RPMI7951 (cell line): ENCODE data around the gene TFB1M. TPM values are rescaled to one million over a fixed set of nuclear protein-coding genes. Genes with fewer than 3 reads are reported as not detected.

Experiments used
- DNase-seq: peaks from one replicate; pipeline ENCODE4 v3.0.0-alpha.2; 2012; ENCODE audit warnings: low read depth
- total RNA-seq: library from RNA; depleted of rRNA; stranded (reverse); fragments of >200 nt; shearing (Covaris generic); gene quantifications from 2 replicates; pipeline ENCODE4 v1.2.3, GENCODE V29; 2014

Gene TFB1M
- total RNA-seq, 1 experiment from 2014 or later = 22.3 TPM

DNA sequence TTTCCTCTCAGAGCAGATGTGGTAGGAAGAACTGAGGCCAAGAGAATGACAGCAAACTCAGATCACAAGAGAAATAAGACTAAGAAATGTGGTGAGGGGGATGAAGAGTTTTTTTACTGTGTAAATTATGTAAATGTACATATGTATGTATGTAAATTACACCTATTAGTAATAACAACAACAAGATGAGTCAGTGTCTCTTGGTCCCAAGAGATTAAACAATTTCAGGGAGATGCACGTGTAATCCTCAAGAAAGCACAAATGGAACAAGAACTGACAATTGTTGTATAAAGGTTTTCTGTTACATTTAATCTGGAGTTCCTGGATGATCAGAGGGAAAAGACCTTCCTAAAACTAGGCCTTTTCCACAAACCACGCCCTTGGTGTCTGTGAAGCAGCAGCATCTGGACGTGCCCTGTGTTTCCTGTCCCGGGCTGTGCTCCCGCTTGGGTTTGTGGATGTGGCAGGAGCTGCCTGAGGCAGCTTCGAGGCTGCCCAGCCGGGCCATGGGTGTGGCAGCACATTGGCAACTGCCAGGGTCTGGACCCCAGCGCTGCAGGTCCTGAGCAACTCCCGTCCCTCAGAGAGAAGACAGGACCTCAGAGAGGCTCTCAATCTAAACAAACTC is 49.5 kb downstream of the TFB1M start:
- DNase-seq = peak; percentile 88

DNA sequence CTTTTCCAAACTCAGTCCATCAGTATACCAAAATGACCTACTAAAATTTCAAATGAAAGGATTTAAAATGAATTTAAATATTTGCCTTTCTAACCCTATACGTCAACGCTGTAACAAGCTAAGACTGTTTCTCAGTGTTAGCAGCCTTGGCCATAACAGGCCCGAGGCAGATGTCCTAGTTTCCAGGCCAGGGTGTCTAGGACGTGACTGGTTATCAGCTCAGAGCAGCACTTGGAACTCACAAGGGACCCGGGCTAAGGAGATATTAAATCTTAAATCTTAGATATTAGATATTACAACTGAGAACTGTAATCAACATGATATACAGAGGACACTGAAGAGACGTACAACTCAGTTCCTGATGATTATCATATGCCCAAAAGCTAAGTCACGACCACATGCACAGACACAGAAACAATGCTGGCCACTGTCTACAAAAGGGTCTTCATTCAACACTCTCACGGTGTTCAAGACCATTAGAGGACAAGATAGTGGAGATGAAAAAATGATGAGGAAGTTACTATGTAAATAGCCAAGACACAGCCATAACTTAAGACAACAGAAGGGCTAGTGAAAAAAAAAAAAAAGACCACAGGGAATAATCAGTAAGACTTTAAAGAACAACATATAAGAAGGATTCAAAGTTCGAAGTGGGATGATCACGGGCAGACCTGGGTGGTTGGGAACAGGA is 50.8 kb downstream of the TFB1M start, which contains the start of gene CLDN20:
Gene CLDN20, plus strand, starts transcription at position 641 of the 691 bp plus-strand sequence. CDS start 11,707 bp downstream, outside the sequence.
- DNase-seq = no peak

DNA sequence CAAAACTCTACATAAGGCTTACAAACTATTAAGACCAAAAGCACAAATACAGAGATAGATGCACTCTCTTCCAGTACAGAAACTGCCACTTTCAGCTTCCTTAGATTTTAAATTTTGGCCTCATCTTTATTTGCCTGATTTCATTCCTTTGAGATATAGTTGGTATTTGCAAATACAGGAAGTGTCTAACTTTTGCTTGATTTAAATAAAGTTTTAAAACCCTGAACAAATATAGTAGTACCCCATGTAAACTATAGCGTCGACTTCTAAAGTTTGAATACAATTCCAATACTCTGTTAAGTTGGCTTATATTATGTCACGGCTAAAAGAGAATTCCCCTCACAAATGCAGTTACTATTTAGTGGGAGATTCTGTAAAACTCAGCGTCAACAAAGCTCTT is 51.6 kb downstream of the TFB1M start:
- DNase-seq = no peak

DNA sequence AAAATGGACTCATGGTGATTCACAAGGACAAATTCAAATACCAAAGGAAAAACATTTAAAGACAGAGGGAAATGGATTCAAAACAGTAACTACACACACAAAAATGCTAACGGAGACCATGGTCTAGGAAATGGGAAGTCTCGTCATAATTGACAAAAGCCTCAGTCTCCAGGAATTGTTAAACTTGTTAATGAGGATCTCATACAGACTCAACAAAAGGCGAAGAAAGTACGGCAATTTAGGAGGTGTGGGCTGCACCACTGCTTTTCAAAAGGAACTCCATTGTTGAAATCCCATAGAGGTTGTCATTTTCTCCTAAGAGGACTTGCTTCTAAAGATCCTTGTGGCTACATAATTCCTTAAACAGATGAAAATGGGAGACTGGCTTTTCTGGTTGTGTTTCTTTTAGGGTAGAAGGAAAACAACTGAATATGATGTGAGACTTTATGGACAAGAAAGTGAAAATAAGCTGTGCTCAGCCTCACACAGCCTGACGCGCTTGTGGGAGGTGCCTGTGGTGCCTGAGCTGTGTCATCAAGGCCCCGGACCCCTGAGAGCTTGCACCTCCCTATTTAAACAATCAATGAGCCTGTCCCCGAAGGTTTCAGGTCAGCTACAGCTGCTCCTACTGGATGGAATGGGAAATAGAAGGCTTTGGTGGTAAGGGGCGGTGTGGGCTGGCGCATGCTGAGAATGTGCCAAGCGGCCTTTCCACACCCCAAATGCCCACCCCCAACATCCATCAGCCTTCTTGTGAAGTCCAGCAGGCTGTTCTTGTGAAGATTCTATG is 53.0 kb downstream of the TFB1M start:
- no peak for DNase-seq

DNA sequence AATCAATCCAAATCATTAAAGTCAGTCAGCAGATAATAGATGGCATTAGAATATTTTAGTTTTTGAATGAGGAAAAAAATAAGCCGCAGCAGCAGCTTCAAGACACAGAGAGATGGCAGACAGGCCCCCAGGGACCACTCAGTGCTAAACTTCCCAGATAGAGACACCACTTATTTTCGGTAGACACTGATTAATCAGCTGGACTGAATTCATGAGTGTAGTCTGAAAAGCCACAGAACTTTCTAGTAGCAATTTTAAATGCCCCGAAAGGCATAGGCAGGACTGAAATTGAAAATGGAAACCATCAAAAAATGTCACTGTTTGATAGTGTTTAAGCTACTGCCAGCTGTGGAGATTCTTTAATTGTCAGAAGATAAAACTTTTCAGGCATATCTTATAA is 53.6 kb downstream of the TFB1M start:
- no peak for DNase-seq

DNA sequence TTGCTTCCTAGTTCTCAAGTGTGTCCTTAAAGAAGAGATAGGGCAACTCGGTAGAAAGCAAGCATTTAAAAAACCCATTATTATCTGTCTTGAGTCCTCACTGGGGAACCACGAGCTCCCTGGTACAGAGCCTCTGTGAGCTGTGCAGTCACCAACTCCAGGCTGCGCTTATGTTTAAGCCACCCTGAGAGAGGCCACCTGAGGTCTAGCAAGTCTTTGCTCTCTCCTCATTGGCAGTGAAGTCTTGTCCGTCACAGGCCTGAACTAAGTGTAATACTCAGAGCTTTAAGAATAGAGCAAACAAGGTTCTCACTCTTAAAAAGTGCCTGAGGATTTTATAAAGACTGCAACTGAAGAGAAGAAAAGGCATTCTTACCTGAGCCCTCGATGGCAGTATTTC is 54.4 kb downstream of the TFB1M start:
- DNase-seq = no peak

DNA sequence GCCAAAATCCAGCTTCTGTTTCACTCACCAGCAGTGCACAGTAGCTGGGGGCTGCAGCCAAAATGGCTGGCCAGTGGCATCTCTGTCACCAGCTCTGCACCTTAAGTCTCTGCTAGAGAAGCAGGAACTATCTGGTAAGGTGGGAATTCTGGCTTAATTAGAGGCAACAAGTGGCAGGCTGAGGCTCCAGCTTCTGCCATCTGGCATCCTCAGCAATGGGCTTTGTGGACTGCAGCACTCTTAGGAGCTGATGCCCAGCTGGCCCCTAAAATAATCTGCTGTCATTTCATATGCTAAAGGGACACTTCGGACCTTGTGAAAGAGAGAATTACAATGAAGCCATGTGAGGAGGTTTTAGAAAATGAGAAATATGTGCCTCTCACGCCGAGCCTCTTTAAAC is 55.1 kb downstream of the TFB1M start:
- DNase-seq = no peak

DNA sequence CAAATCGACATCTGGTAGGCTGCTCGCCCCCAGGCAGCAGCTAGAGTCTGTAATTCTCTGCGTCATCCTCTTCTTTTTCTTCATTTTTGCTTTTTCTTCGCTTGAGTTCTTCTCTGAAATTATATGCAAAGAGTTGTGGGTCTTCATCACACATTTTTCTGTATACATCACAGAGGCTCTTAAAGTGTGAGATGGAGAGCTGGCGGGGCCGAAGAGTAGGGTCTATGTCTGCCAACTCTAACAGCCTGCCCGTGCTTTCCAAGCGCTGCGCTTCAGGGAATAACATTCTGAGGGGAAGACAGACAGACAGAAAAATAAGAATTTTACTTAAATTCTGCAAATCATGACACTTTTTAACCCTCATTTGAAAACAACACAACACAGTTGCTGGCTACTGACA is 56.5 kb downstream of the TFB1M start:
- no peak for DNase-seq

DNA sequence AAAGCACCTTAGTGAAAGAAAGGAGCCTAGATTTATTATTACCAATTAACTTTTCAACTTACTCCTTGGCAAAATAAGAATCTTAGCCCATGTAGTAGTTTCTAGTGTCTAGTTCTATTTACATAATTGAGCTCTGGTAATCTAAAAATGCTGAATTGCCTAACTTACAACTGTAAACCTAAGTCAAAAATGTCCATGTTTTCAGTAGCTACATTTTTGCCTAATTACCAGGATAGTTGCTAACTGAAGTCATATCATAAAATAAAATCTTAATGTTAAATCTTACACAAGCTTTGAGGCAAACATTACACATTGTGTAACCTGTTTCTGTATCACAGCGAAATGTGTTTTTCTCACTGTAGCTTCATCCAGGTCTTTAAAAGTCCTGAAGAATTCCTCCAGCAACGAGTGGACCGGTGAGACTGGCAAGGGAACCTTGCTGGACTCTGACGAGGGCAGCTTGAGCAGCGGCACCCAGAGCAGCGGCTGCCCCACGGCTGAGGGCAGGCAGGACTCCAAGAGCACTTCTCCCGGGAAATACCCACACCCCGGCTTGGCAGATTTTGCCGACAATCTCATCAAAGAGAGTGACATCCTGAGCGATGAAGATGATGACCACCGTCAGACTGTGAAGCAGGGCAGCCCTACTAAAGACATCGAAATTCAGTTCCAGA is 58.0 kb downstream of the TFB1M start:
- no peak for DNase-seq

DNA sequence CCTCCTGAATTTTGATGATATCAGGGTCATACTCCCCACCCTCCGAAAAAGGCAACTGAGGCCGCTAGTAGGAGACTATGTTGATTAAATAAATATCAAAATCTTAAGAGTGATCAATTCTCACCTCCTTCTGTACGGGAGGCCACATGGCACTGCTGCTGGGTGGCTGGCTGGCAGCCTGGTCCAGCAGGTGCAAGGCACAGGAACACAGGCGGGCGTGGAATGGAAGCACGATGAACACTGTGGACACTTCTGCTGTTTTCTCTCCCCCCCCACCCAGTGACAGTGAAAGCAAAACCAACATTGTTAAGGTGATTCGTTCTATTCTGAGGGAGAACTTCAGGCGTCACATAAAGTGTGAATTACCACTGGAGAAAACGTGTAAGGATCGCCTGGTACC is 60.1 kb downstream of the TFB1M start:
- no peak for DNase-seq

DNA sequence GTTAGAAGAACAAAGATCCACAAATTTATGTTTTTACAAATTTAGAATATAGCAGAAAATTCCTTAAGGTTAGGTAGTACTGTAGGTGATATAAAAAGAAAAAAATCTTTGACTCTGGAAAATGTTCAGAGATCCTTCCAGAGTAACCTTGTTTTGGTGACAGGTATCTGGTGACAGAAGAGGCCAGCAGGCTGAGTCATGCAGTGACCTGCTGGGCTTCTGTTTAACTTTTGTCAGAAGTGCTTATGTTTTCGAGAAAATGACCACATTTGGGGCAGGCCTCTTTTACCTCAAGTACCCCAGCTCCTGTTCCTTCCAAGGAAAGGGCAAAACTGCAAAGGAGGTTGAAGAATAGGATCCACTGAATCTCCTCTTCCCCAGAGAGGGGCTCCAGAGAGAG is 60.9 kb downstream of the TFB1M start:
- DNase-seq = no peak

DNA sequence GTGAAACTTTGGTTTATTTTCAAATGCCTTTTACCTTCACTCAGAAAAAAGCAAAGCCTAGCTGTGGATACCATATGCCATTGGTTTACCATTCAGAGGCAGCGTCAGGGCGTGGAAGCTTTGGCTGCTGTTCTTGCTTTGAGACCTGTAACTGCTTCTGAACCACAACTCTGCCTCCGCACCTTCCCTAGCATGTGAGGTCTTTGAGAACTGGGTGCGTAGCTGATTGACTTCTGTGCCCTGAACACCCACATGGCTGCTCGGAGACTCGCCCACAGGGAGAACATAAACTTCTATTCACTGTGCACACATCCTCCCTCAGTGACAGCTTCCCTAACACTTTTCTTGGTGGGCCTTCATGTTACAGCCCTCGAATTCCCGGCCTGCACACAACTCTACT is 61.7 kb downstream of the TFB1M start:
- DNase-seq = no peak

DNA sequence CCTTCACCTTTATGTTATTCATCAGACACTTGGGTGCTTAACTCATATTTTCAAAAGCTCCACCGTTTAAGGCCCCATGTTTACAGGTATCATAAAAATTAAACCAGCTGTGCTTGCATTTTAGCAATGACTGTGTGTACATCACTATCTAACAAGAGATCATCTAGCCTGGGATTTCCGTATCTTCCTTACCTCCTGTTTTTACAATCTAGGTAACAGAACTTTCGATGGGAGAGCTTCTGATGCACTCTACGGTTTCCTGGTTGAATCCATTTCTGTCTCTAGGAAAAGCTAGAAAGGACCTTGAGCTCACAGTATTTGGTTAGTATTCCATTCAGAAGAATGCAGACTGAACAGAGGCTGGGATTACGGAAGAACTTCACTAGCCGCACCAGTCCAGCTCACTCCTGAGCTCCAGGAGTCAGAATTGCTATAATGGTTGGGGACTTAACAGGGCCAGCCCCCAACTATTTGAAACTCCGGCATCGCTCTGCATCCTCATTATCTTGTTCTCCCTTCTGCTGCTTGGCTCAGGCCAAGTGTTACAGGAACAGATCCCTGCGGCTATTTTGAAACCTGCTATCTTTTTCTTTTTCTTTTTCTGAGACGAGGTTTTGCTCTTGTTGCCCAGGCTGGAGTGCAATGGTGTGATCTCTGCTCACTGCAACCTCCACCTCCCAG is 63.4 kb downstream of the TFB1M start:
- DNase-seq = no peak

DNA sequence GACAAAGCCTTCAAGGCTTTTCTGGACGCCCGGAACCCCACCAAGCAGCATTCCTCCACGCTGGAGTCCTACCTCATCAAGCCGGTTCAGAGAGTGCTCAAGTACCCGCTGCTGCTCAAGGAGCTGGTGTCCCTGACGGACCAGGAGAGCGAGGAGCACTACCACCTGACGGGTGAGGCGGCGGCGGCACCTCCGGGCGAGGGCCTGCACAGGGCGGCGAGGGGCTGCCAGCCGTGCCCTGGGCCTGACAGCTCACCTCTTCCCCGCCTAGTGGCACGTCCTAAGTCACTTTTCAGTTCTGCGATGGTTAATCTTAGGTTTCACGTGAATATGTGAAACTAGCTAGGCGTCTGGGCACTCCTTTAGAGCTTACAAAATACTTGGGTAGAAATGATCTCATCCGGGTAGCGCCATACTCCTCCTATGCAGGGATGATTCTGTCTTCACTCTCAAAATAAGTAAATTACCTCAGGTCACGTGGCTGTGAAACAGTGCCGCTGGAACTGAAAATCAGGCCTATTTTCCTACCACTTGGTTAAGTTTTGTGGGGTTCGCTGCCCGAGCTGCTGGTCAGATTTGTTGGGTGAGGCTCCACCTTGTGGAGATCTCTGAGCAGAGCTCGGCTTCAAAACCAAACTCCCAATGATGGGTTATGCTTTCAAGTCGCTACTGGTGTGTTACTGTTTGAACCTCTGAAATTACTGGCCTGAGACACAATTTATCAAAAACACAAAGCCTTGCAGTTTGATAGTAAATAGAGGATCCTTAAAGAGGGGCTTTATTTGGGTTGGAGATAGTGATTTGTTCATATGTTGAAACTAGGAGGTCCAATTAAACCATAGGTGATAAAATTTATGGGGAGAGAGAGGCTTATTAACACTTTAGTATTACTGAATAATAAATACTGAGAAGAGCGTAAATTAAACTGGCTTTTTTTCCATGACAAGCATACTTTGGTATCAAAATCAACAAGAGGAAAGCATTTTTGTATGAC is 66.0 kb downstream of the TFB1M start:
- DNase-seq = peak; percentile 53

DNA sequence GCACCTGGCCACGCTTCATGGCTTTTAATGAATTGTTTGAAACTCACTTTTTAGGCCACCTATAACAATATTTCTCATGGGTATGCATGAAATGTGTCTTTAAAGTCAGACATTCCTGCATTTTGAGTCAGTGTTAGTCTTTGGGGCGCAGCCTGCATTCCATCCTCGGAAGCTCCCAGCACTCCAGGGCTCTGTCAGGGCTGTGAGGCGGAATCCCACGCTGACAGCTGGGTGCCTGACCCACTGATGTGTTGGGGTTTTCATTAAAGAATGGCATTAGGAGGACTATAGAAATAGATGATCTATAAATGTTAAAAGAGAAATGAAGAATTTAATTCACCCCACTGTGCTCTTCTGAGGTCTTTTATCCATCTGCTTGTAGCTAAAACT is 66.7 kb downstream of the TFB1M start:
- peak; percentile 29 for DNase-seq

DNA sequence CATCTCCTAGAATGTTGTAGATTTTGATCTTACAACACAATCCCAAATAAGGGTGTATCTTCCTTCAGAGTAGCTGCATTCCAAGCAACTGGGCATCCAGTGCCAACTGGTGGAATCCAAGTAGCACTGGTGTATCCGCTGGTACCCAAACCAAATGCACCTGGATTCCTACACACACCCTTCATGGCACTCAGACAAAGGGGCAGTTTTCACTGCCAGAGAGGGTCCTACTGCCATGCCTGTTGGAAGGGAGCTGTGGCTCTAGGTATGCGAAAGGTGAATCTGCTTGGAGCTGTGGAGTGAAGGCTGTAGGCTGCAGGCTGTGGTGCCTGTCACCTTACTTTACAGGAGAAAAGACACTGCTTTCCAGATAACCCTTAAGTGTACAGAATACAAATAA is 67.5 kb downstream of the TFB1M start:
- no peak for DNase-seq

DNA sequence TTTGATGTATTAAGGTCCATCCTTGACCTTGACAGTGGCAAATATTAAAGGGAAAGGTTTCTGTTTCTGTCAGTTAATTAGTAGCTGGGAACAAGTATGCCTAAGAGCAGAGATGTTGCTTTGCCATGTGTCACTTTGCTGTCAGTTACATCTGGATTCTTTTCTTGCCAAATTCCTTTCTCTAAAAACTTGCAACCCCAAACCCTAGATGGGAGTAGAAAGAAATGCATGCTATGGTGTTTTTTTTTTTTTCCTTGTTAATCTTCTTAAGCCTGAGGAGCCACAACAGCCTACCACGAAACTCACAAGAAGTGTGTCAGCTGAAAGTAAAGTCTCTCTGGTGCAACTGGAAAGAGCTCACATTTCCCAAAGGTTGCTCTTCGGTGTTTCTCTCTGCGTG is 68.5 kb downstream of the TFB1M start:
- DNase-seq = no peak

DNA sequence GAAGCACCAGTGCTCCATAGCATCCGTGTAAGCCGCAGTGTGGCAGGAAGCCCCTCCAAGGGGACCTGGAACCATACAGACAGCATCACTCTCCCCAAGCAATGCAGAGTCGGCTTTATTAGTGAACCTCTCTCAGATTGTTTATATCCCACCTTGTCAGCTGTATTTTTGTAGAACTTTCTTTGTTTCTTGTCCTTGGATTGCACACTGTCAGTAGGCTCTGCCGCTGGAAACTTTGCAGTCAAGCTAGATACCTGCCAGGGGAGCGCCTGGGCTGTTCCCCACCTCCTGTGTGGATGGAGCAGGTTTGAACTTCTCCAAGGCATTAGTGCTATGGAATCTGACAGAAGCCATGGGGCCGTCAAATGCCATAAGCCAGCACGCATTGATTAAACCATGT is 69.1 kb downstream of the TFB1M start:
- DNase-seq = no peak

DNA sequence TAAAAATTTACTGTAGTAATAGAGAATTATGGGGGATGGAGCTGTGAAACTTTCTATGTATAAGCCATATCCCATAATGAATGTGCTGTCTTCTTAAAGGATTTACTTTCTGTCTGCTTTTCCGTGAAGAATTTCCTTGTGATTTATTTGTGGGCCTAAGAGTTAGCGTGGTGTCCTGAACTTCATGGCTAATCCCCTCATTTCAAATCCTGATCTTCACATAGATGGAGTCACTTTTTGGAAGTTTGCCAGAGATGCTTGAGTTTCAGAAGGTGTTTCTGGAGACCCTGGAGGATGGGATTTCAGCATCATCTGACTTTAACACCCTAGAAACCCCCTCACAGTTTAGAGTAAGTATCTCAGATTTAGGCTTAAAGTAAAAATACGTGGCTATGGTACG is 69.8 kb downstream of the TFB1M start:
- DNase-seq = no peak

DNA sequence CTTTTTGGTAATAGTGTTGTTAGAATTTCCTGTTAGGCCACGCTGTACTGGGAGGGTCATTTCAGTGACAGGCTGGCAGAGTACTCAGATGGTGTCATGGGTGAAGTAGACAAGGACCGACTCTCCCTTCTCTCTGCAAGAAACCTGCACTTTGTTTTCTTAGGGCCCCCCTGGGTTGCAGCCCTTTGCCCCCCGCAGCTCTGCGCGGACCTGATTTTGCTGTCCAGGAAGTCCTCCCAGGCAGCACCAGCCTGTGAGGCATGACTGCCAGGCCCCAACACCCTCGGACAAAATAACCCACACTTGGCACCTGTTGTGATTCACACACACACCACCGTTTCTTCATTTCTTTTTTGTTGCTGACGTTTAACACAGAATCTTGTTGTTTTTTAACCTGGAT is 72.3 kb downstream of the TFB1M start:
- DNase-seq = no peak
